ENCODE data around the gene HTN3.
"Not testable (repeated sequence)": the region's sequence is repeated elsewhere in the genome, so short reads cannot be mapped to it uniquely, and the experiment has no call there.

The HTN3 gene

GRCh38 chr4:70028159-70028558, at the start of gene HTN3:
Gene HTN3, plus strand, starts transcription at chr4:70028459. Its CDS starts 2,282 bp downstream, at chr4:70030741.
- not testable (repeated sequence) for DNase-seq

- no peak for DNase-seq
These were observed 44.2 kb upstream of the HTN3 start for GRCh38 chr4:69984030-69984443.

GRCh38 chr4:69986663-69987062, 41.6 kb upstream of the HTN3 start:
- DNase-seq, result no peak

- DNase-seq, result no peak
These were observed 37.2 kb upstream of the HTN3 start for GRCh38 chr4:69991016-69991415.

GRCh38 chr4:69994782-69995181, 33.5 kb upstream of the HTN3 start:
- no peak for DNase-seq

GRCh38 chr4:69995526-69996016, 32.7 kb upstream of the HTN3 start, which contains the start of gene STATH:
Gene STATH, plus strand, starts transcription at chr4:69995966. Its CDS starts 2,472 bp downstream, at chr4:69998438.
- no peak for DNase-seq

GRCh38 chr4:69999420-69999819, 28.8 kb upstream of the HTN3 start:
- no peak for DNase-seq

GRCh38 chr4:70000711-70001110, 27.5 kb upstream of the HTN3 start:
- no peak for DNase-seq

- DNase-seq, result no peak
These were observed 25.8 kb upstream of the HTN3 start for GRCh38 chr4:70002507-70002906.

GRCh38 chr4:70008771-70009170, 19.5 kb upstream of the HTN3 start:
- no peak for DNase-seq

GRCh38 chr4:70019006-70019405, 9.3 kb upstream of the HTN3 start:
- DNase-seq, result not testable (repeated sequence)

GRCh38 chr4:70023218-70023617, 5.0 kb upstream of the HTN3 start:
- DNase-seq, result no peak

- DNase-seq, result no peak
These were observed 1.2 kb upstream of the HTN3 start for GRCh38 chr4:70027011-70027410.

GRCh38 chr4:70037559-70037958, 9.3 kb downstream of the HTN3 start:
- DNase-seq, result not testable (repeated sequence)

GRCh38 chr4:70039928-70040327, 11.7 kb downstream of the HTN3 start:
- DNase-seq, result not testable (repeated sequence)

GRCh38 chr4:70041652-70042286, 13.5 kb downstream of the HTN3 start:
- DNase-seq, result no peak

GRCh38 chr4:70050138-70050537, 21.9 kb downstream of the HTN3 start, which contains the start of gene HTN1:
Gene HTN1, plus strand, starts transcription at chr4:70050438. Its CDS starts 2,639 bp downstream, at chr4:70053077.
- not testable (repeated sequence) for DNase-seq

GRCh38 chr4:70056534-70056933, 28.3 kb downstream of the HTN3 start:
- not testable (repeated sequence) for DNase-seq

GRCh38 chr4:70057651-70058050, 29.4 kb downstream of the HTN3 start:
- no peak for DNase-seq

- DNase-seq, result no peak
These were observed 30.9 kb downstream of the HTN3 start for GRCh38 chr4:70059149-70059548.

GRCh38 chr4:70062000-70062399, 33.7 kb downstream of the HTN3 start:
- DNase-seq, result no peak

GRCh38 chr4:70080205-70080604, 51.9 kb downstream of the HTN3 start:
- no peak for DNase-seq
